ENCODE measurements around the gene TCF12.

DNA sequence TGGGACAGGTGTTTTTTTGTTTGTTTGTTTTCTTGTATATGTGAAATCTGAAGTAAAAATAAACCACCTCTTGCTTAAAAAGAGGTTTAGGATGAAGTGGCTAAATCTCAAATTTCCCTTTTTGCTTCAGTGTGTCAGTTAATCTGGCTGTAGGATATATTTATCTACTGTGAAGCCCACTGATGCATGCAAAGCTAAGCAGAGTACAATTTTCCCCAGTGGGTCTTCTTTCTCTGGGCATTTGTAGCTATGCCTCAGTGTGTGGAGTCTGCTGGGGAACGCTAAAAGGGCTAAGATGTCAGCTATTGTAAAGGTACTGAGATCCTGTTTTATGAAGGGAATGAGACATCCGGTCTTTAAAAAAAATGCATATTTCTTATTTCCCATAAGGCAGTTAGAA, 190.6 kb downstream of the TCF12 start:
- TF ChIP-seq, protein P1, sequence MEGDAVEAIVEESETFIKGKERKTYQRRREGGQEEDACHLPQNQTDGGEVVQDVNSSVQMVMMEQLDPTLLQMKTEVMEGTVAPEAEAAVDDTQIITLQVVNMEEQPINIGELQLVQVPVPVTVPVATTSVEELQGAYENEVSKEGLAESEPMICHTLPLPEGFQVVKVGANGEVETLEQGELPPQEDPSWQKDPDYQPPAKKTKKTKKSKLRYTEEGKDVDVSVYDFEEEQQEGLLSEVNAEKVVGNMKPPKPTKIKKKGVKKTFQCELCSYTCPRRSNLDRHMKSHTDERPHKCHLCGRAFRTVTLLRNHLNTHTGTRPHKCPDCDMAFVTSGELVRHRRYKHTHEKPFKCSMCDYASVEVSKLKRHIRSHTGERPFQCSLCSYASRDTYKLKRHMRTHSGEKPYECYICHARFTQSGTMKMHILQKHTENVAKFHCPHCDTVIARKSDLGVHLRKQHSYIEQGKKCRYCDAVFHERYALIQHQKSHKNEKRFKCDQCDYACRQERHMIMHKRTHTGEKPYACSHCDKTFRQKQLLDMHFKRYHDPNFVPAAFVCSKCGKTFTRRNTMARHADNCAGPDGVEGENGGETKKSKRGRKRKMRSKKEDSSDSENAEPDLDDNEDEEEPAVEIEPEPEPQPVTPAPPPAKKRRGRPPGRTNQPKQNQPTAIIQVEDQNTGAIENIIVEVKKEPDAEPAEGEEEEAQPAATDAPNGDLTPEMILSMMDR (IDR thresholded peaks at IDR 0.05), result no peak
- TF ChIP-seq POLR2A (IDR thresholded peaks at IDR 0.05), result no peak
- TF ChIP-seq POLR2AphosphoS5 (IDR thresholded peaks at IDR 0.05; ENCODE audit: insufficient read depth in 1 of 2, low read depth in 1 of 2), result no peak
